BJ (cell line): Measurements from ENCODE around the gene BTBD10. TPM values are rescaled to one million over a fixed set of nuclear protein-coding genes. Genes with fewer than 3 reads are reported as not detected.
"Not testable (repeated sequence)": the region's sequence is repeated elsewhere in the genome, so short reads cannot be mapped to it uniquely, and the experiment has no call there.

Experiments used
- CTCF ChIA-PET: fragments of 350-600 bp; formaldehyde crosslinking; extraction: SDS; loops from one replicate; lab custom pipeline; 2021; ENCODE audit warnings: antibody characterized with exemption, inconsistent platforms; lab: Yijun Ruan, JAX
- POLR2A ChIA-PET: fragments of 300-600 bp; sonication (Branson Sonifier 250); formaldehyde crosslinking; extraction: SDS; loops from one replicate; lab custom pipeline; 2021; ENCODE audit warnings: antibody characterized with exemption; lab: Charles Lee
- DNase-seq: peaks from one replicate; pipeline ENCODE4 v3.0.0-alpha.2; 2011; ENCODE audit warnings: low read depth
- H3K27me3 ChIP-seq: 2 replicates; pipeline ENCODE4 v1.6.0; 2011; ENCODE audit warnings: low read length; ENCODE audit not compliant: control insufficient read depth, insufficient read depth
- H3K36me3 ChIP-seq: 2 replicates; pipeline ENCODE4 v1.5.1; 2011; ENCODE audit warnings: low read length; ENCODE audit not compliant: control insufficient read depth, insufficient read depth
- H3K4me3 ChIP-seq: 2 replicates; pipeline ENCODE4 v1.5.1; 2011; ENCODE audit warnings: low read depth, mild to moderate bottlenecking, control low read depth, low read length
- CTCF ChIP-seq: IDR thresholded peaks from 2 replicates; pipeline ENCODE4 v1.5.1; 2011; ENCODE audit warnings: low read depth, mild to moderate bottlenecking, control low read depth, inconsistent platforms, low read length, moderate library complexity; ENCODE audit not compliant: insufficient read depth
- polyA plus RNA-seq: library from polyadenylated mRNA; depleted of rRNA; stranded (reverse); fragments of >200 nt; gene quantifications from 2 replicates; pipeline ENCODE4 v1.2.3, GENCODE V29; 2011

The BTBD10 gene
- polyA plus RNA-seq, 1 experiment: 26.9 TPM

GRCh38 chr11:13421561-13421960 is 41.5 kb downstream of the BTBD10 start:
- POLR2A ChIA-PET: no interaction called here
- CTCF ChIA-PET: interaction anchor here (0.7 to 0.8 kb wide), 2 partner anchors 15 to 16 kb away, joined by 6 to 7 read pairs; no protein-coding TSS in a partner anchor
- Histone ChIP-seq H3K36me3 (no peaks in the 10 kb centered on the region), H3K4me3 (no peak overlapping the region), H3K27me3 (no peaks in the 10 kb centered on the region)
- DNase-seq: no peak
- TF ChIP-seq CTCF: no peak

GRCh38 chr11:13415201-13415600 is 47.8 kb downstream of the BTBD10 start:
- no peak for DNase-seq
- H3K36me3 ChIP-seq: 0 out of 2 replicates have a peak, but pooled peaks cover 3% of the 10 kb centered on the region
- no peaks in the 10 kb centered on the region for H3K27me3 ChIP-seq
- ChIA-PET POLR2A (no interaction called here), CTCF (interaction anchor here (1.0 kb wide), 1 partner anchor 51 kb away, joined by 3 read pairs; no protein-coding TSS in a partner anchor)
- TF ChIP-seq CTCF: no peak
- no peak overlapping the region for H3K4me3 ChIP-seq

DNA sequence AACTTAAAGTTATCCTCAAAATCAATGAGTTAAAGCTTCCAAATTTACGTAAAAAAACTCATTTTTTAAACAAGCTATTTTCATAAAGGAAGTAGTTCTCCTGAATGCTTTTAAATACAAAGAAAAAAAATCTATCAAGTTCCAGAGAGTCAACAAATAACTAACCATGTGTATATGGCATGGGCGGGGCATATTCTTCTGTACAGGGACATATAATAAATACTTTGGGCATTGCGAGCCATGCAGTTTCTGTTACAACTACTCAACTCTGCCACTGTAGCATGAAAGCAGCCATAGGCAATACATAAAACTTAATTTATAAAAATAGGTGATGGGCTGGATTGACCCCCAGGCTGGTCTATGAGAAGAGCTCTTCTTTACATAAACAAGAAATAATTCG is 57.8 kb downstream of the BTBD10 start:
- ChIA-PET CTCF (interaction anchor here (1.1 kb wide), 1 partner anchor 22 kb away, joined by 3 read pairs; no protein-coding TSS in a partner anchor), POLR2A (no interaction called here)
- Histone ChIP-seq H3K4me3 (no peak overlapping the region), H3K27me3 (no peaks in the 10 kb centered on the region), H3K36me3 (peaks cover 2% of the 10 kb centered on the region; the same call in 1 of the 2 replicates)
- TF ChIP-seq CTCF: no peak
- no peak for DNase-seq

GRCh38 chr11:13398335-13398734 is 64.7 kb downstream of the BTBD10 start:
- POLR2A ChIA-PET, H3K36me3 ChIP-seq, H3K4me3 ChIP-seq, CTCF ChIA-PET, H3K27me3 ChIP-seq, DNase-seq: not testable (repeated sequence)

DNA sequence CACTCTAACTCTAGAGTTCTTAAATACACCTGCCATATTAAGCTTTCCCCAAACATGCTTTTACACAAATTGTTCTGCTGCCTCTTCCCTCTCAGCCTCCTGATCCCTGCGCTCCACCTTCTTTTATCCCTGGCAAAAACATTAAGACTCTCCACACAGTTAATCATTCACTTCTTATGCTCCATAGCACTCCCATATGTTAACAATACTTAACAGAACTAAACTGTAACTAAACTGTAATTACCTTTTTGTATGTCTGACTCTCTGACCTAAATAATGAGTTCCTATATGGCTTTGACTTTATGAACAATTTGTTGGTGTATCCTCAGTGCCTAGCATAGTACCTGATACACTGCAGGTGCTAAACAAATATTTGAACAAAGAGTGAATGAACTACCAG is 71.8 kb downstream of the BTBD10 start:
- Histone ChIP-seq H3K27me3 (no peaks in the 10 kb centered on the region), H3K4me3 (no peak overlapping the region), H3K36me3 (peaks cover 1% of the 10 kb centered on the region)
- no peak for TF ChIP-seq CTCF
- POLR2A ChIA-PET: no interaction called here
- CTCF ChIA-PET: no interaction called here
- no peak for DNase-seq

DNA sequence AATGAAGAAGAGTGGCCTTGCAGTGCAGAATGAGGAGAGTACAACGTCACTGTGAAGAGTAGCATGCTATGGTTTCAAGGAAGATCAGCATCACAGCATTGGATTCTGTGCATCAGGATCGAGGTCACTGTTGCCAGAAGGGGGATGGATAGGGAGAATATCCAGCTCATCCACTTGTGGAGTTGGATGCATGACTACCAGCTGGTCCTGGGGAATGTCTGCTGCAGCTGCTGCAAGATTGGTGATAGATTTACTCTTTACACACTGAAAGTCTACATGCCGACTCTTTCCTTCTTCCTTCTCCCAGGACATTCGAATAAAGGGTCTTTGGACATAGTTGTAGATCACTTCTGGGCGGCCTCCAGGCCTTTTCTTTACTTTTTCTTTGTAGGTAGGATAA is 74.3 kb downstream of the BTBD10 start:
- ChIA-PET POLR2A (no interaction called here), CTCF (interaction anchor here (0.6 to 2.7 kb wide), 4 partner anchors 11 to 409 kb away, joined by 3 to 7 read pairs (median 3); no protein-coding TSS in a partner anchor)
- no peaks in the 10 kb centered on the region for H3K27me3 ChIP-seq
- H3K4me3 ChIP-seq: no peak overlapping the region
- TF ChIP-seq CTCF: no peak
- DNase-seq: no peak
- H3K36me3 ChIP-seq: peaks cover 1% of the 10 kb centered on the region
